Hematopoietic multipotent progenitor cell treated with erythropoietin and hydrocortisone succinate and interleukin-3 and kit ligand, for 4 days (in vitro differentiated cells): ENCODE measurements around the gene CCDC92.
A peak's percentile ranks its signal among the peaks of the same experiment; 100 is the strongest.
"Not testable (repeated sequence)": the region's sequence is repeated elsewhere in the genome, so short reads cannot be mapped to it uniquely, and the experiment has no call there.

Experiments used
- DNase-seq: peaks from one replicate; pipeline ENCODE4 v3.0.0-alpha.2; 2015

The CCDC92 gene

DNA sequence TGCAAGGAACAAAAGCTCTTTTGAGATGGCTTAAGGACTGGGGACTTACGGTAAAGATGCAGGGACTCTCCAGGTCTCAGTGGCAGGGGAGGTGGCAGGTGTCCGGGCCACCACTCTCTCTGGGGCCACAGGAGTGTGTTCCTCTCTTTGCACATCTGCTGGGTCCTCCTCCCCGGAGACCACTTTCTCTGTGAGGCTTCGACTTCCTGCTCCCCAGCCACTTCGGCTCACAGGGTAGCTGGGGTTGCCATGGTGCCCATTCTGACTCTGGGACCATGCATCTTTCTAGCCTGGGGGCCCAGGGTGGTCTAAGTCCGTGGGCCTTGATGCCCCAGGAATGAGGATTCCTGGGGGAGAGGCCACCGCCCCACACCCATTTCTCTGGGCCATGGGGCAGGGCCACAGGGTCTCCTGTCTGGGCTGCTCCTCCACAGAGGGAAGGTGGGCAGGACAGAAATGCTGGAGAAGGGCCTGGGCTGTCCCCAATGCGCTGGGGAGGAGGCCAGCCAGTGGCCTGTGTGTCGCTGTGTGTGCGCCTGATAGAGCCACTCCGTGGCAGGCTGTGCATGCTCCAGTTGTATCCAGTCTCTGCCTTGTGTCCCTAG, 38.5 kb downstream of the CCDC92 start:
- no peak for DNase-seq

- DNase-seq, result no peak
These were observed 39.4 kb downstream of the CCDC92 start for GRCh38 chr12:123933214-123933613.

DNA sequence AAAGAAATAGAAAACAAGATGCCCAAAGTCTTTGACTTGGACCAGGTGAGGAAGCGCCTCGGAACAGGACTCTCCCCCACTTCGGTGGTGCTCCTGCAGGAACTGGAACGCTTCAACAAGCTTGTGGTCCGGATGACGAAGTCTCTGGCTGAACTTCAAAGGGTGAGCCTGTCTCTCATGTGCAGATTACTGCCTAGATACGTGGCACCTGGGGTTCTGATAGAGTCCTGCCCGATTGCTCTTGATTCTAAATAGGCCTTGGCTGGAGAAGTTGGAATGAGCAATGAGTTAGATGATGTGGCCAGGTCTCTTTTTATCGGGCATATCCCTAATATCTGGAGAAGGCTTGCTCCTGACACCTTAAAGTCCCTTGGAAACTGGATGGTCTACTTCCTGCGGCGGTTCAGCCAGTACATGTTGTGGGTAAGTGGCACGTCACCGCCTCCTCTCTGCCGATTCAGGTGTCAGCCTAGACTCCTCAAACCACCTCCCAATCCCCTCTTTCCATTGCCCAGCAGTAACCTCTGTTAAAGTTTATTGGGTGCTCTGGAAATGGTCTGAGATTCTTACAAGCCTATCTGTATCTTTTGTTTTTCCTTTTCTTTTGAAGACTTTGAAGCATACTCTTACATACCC, 40.8 kb downstream of the CCDC92 start:
- no peak for DNase-seq

DNA sequence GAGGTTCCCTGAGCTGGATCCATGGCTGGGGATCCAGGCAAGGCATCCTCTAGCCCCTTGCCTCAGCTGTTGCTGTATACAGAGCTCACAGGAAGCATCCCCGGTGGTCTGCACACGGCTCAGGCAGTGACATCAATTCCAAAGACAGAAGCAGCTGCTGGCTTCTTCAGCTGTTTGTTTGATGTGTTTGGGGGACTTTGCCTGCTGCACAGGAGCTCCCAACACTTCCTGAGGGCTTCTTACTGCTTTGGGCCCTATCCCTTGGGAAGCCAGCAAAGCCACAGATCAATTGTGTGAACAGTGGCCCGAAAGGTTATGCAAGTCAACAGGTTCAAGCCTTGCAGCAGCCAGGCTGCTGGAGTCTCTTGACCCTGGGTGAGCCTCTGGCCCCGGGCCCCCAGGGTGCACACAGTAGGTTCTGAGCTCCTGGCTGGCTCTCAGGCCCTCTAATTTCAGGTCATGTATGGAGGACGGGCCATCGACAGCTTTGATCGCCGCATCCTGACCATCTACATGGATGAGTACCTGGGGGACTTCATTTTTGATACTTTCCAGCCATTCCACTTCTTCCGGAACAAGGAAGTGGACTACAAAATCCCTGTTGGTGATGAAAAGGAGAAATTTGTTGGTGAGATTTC, 42.6 kb downstream of the CCDC92 start:
- no peak for DNase-seq

GRCh38 chr12:123928897-123929296, 43.7 kb downstream of the CCDC92 start:
- DNase-seq, result no peak

- DNase-seq, result no peak
These were observed 44.3 kb downstream of the CCDC92 start for GRCh38 chr12:123928274-123928865.

DNA sequence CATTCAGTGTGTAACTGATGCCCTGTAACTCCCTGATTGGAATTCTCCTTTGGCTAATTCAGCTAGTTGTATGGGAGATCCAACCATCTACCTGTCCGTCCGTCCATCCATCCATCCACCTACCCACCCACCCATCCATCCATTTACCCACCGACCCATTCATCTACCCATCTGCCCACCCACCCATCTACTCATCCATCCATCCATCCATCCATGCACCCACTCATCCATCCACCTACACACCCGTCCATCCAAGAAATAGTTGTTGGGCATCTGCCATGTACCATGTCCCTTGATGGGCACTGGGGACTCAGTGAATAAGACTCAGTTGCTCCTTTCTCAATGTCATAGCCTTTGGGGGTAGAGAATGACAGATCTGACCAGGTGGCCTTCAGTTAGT, 48.1 kb downstream of the CCDC92 start:
- no peak for DNase-seq

- no peak for DNase-seq
These were observed 48.7 kb downstream of the CCDC92 start for GRCh38 chr12:123923927-123924326.

GRCh38 chr12:123923038-123923437, 49.6 kb downstream of the CCDC92 start:
- DNase-seq, result no peak

DNA sequence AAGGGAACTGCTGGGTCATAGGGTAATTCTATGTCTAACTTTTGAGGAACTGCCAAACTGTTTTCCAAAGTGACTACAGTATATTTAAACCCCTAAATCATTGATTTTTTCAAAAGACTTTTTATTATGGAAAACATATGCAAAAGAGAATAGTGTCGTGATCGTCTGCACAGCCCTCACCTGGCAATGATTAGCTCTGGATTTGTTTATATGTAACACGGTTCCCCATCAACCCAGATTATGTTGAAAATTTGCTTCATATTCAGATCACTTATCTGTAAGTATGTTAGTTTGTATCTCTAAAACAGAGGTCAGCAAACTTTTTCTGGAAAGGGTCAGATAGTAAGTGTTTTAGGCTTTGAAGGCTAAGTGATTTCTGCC, 52.7 kb downstream of the CCDC92 start:
- DNase-seq, result no peak

GRCh38 chr12:123917337-123917850, 55.2 kb downstream of the CCDC92 start:
- no peak for DNase-seq

GRCh38 chr12:123916729-123917128, 55.9 kb downstream of the CCDC92 start:
- DNase-seq, result no peak

GRCh38 chr12:123914726-123915333, 57.8 kb downstream of the CCDC92 start:
- no peak for DNase-seq

DNA sequence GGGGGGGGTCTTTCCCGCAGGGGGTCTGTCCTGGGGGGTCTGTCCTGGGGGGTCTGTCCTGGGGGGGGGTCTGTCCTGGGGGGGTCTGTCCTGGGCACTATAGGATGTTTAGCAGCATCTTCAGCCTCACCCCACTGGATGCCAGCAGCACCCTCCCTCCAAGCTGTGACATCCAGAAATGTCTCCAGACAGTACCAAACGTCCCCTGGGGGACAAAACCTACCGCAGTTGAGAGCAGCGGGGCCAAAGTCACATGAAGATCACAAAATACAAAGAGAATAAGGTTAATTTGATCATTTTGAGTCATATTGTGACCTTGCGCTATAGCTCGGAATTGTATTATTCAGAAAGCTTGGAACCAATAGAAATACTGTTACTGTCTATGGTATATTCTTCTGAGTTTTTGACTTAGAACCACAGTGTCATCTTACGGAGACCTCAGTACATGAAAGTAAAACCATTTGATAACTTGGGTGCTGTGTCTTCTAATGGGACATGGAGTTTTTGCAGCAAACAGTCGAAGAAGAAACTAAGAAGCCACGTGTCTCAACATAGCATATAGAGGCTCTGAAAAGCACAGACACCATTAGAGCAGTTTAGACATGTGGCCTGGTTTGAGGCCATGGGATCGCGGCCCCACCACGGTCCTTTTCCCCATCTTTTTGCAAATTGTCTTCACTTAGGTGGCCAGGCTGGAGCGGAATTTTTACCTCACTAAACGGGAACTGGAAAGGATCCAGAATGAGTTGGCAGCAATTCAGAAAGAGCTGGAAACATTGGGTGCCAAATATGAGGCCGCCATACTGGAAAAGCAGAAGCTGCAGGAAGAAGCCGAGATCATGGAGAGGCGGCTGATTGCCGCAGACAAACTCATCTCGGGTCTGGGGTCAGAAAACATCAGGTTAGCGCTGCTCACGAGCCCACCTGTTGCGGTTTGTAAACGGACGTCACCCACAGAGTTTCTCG, 59.9 kb downstream of the CCDC92 start:
- DNase-seq, result peak; percentile 41

DNA sequence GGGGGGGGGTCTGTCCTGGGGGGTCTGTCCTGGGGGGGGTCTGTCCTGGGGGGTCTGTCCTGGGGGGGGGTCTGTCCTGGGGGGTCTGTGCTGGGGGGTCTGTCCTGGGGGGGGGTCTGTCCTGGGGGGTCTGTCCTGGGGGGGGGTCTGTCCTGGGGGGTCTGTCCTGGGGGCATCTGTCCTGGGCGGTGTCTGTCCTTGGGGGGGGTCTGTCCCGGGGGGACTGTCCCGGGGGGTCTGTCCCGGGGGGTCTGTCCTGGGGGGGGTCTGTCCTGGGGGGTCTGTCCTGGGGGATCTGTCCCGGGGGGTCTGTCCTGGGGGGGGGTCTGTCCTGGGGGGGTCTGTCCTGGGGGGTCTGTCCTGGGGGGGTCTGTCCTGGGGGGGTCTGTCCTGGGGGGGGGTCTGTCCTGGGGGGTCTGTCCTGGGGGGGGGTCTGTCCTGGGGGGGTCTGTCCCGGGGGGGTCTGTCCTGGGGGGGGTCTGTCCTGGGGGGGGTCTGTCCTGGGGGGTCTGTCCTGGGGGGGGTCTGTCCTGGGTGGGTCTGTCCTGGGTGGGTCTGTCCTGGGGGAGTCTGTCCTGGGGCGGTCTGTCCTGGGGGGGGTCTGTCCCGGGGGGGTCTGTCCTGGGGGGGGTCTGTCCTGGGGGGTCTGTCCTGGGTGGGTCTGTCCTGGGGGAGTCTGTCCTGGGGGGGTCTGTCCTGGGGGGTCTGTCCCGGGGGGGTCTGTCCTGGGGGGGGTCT, 60.8 kb downstream of the CCDC92 start:
- DNase-seq, result not testable (repeated sequence)

DNA sequence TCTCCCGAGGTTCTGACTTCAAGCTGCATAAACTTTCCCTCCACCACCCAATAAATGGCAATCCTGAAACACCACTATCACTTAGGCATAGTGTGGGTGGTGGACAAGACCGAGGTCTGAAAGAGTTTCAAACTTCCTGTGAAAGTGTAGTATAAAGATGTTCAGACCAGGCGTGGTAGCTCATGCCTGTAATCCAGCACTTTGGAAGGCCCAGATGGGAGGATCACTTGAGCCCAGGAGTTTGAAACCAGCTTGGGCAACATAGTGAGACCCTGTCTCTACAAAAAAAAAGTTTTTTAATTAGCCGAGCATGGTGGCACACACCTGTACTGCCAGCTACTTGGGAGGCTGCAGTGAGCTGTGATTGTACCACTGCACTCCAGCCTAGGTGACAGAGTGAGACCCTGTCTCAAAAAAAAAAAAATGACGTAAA, 61.9 kb downstream of the CCDC92 start:
- no peak for DNase-seq

- DNase-seq, result no peak
These were observed 62.6 kb downstream of the CCDC92 start for GRCh38 chr12:123910057-123910456.

- DNase-seq, result no peak
These were observed 63.5 kb downstream of the CCDC92 start for GRCh38 chr12:123908884-123909725.

DNA sequence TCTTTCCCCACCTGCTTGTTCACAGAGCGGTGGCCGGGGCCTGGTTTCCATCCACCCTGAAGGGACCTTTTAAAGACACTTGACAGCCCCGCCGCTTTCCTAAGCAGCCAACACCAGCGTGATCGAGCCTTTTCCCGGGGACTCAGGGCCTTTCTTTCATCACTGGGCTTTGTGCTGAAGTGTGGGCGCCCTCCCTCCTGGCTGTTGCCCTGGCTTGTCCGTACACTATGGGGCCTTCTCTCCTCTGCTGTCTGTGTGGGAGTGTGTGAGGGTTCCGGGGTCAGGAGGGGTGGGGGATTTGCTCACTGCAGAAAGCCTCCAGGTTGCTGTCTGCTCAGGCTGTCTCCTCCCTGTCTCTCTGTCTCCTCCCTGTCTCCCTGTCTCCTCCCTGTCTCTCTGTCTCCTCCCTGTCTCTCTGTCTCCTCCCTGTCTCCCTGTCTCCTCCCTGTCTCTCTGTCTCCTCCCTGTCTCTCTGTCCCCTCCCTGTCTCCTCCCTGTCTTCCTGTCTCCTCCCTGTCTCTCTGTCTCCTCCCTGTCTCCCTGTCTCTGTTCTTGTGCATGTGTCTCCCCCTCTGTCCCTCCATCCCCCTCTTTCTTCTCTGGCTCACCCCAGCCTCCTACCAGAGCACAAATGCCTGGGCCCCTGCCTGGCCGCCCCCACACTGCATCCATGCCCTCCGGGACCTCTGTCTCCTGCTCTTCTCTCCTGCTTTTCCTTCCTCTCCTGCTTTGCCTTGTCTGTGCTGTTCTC, 64.7 kb downstream of the CCDC92 start:
- no peak for DNase-seq
